ENCODE results near the gene ACAA1.

The ACAA1 gene

GRCh38 chr3:38133557-38134405, 3.1 kb downstream of the ACAA1 start:
- no peak for FAIRE-seq

- FAIRE-seq = no peak
Observed at GRCh38 chr3:38133209-38133556, 3.7 kb downstream of the ACAA1 start.

- no peak for FAIRE-seq
Observed at GRCh38 chr3:38131621-38132369, 5.1 kb downstream of the ACAA1 start.

GRCh38 chr3:38130631-38131065, 6.3 kb downstream of the ACAA1 start:
- FAIRE-seq = no peak

- no peak for FAIRE-seq
Observed at GRCh38 chr3:38129058-38129457, 7.9 kb downstream of the ACAA1 start.

- no peak for FAIRE-seq
Observed at GRCh38 chr3:38128303-38128655, 8.6 kb downstream of the ACAA1 start.

GRCh38 chr3:38127611-38128302, 9.2 kb downstream of the ACAA1 start:
- FAIRE-seq = no peak

GRCh38 chr3:38126121-38126892, 10.6 kb downstream of the ACAA1 start:
- FAIRE-seq = no peak

GRCh38 chr3:38125305-38126120, 11.4 kb downstream of the ACAA1 start:
- FAIRE-seq = no peak

- no peak for FAIRE-seq
Observed at GRCh38 chr3:38124324-38125122, 12.4 kb downstream of the ACAA1 start.

GRCh38 chr3:38122712-38123290, 14.1 kb downstream of the ACAA1 start:
- FAIRE-seq = no peak

GRCh38 chr3:38121832-38122461, 15.0 kb downstream of the ACAA1 start:
- no peak for FAIRE-seq

- FAIRE-seq = no peak
Observed at GRCh38 chr3:38121451-38121831, 15.5 kb downstream of the ACAA1 start.

- no peak for FAIRE-seq
Observed at GRCh38 chr3:38120693-38121450, 16.1 kb downstream of the ACAA1 start.

- no peak for FAIRE-seq
Observed at GRCh38 chr3:38119821-38120692, 16.9 kb downstream of the ACAA1 start.

- no peak for FAIRE-seq
Observed at GRCh38 chr3:38119248-38119544, 17.7 kb downstream of the ACAA1 start.

- no peak for FAIRE-seq
Observed at GRCh38 chr3:38118421-38119247, 18.3 kb downstream of the ACAA1 start.

Data from G401.6 (cell line).